Loucy (cell line): ENCODE measurements around the gene TBC1D1.

ENCODE experiments used
- H2AFZ ChIP-seq: fragments of 200-600 bp; sonication (generic); 2 replicates; pipeline ENCODE4 v1.6.0; 2016; ENCODE audit warnings: antibody characterized with exemption, mild to moderate bottlenecking, low read length, moderate library complexity
- H3F3A ChIP-seq: fragments of 200-600 bp; 2 replicates; pipeline ENCODE4 v1.6.0; 2016; ENCODE audit warnings: antibody characterized with exemption, low read depth, mild to moderate bottlenecking
- H3K27me3 ChIP-seq: fragments of 200-600 bp; sonication (generic); 2 replicates; pipeline ENCODE4 v1.6.1; 2014; ENCODE audit warnings: low read length, mild to moderate bottlenecking; ENCODE audit not compliant: insufficient read depth, poor library complexity, severe bottlenecking
- H3K36me3 ChIP-seq: fragments of 200-600 bp; sonication (generic); 2 replicates; pipeline ENCODE4 v1.6.1; 2016; ENCODE audit warnings: low read length; ENCODE audit not compliant: insufficient read depth
- H3K4me1 ChIP-seq: fragments of 200-600 bp; sonication (generic); 2 replicates; pipeline ENCODE4 v1.5.1; 2014; ENCODE audit warnings: low read length, mild to moderate bottlenecking; ENCODE audit not compliant: insufficient read depth, poor library complexity, severe bottlenecking
- H3K4me2 ChIP-seq: fragments of 200-600 bp; sonication (generic); 2 replicates; pipeline ENCODE4 v1.6.0; 2014; ENCODE audit warnings: antibody characterized with exemption, low read length, low read depth, mild to moderate bottlenecking; ENCODE audit not compliant: poor library complexity, severe bottlenecking
- H3K4me3 ChIP-seq: fragments of 200-600 bp; sonication (generic); 2 replicates; pipeline ENCODE4 v1.5.1; 2014; ENCODE audit warnings: low read length, mild to moderate bottlenecking, mixed read lengths; ENCODE audit not compliant: poor library complexity, severe bottlenecking
- H3K79me2 ChIP-seq: fragments of 200-600 bp; sonication (generic); 2 replicates; pipeline ENCODE4 v1.6.1; 2014; ENCODE audit warnings: low read length; ENCODE audit not compliant: insufficient read depth
- H3K9ac ChIP-seq: fragments of 200-600 bp; sonication (generic); 2 replicates; pipeline ENCODE4 v1.6.0; 2014; ENCODE audit warnings: mild to moderate bottlenecking, low read depth, low read length, moderate library complexity; ENCODE audit not compliant: poor library complexity, severe bottlenecking
- H3K9me2 ChIP-seq: fragments of 200-600 bp; sonication (generic); replicated peaks from 2 replicates; pipeline ENCODE4 v1.6.1; 2016; ENCODE audit warnings: low read depth, low read length, mixed read lengths
- H3K9me3 ChIP-seq: fragments of 200-600 bp; sonication (generic); 2 replicates; pipeline ENCODE4 v1.6.1; 2014; ENCODE audit warnings: mild to moderate bottlenecking, antibody characterized with exemption, low read length, low read depth; ENCODE audit not compliant: insufficient read depth
- H4K20me1 ChIP-seq: fragments of 200-600 bp; sonication (generic); 2 replicates; pipeline ENCODE4 v1.6.0; 2014; ENCODE audit warnings: antibody characterized with exemption, low read length, mild to moderate bottlenecking; ENCODE audit not compliant: insufficient read depth, poor library complexity, severe bottlenecking
- EZH2phosphoT487 ChIP-seq: fragments of 200-600 bp; IDR thresholded peaks from 2 replicates; pipeline ENCODE4 v1.6.1; 2018; ENCODE audit warnings: antibody characterized with exemption, mild to moderate bottlenecking, moderate library complexity, borderline replicate concordance
- TF ChIP-seq, protein P1 (sequence below): fragments of 200-600 bp; sonication (generic); conservative IDR thresholded peaks from 2 replicates; pipeline ENCODE4 v1.5.1; 2014; ENCODE audit warnings: mild to moderate bottlenecking, antibody characterized with exemption, low read length

The TBC1D1 gene

GRCh38 chr4:38072578-38072977 lies 181.7 kb downstream of the TBC1D1 start:
- Histone ChIP-seq H3K4me1 (peaks cover 20% of the 10 kb centered on the region), H4K20me1 (no peaks in the 10 kb centered on the region)

GRCh38 chr4:38073596-38074234 lies 182.8 kb downstream of the TBC1D1 start:
- H4K20me1 ChIP-seq, result no peaks in the 10 kb centered on the region
- no peaks in the 10 kb centered on the region for H3F3A ChIP-seq
- TF ChIP-seq, protein P1, sequence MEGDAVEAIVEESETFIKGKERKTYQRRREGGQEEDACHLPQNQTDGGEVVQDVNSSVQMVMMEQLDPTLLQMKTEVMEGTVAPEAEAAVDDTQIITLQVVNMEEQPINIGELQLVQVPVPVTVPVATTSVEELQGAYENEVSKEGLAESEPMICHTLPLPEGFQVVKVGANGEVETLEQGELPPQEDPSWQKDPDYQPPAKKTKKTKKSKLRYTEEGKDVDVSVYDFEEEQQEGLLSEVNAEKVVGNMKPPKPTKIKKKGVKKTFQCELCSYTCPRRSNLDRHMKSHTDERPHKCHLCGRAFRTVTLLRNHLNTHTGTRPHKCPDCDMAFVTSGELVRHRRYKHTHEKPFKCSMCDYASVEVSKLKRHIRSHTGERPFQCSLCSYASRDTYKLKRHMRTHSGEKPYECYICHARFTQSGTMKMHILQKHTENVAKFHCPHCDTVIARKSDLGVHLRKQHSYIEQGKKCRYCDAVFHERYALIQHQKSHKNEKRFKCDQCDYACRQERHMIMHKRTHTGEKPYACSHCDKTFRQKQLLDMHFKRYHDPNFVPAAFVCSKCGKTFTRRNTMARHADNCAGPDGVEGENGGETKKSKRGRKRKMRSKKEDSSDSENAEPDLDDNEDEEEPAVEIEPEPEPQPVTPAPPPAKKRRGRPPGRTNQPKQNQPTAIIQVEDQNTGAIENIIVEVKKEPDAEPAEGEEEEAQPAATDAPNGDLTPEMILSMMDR, result no peak
- no peak for TF ChIP-seq EZH2phosphoT487
- peaks cover 9% of the 10 kb centered on the region; the same call in 1 of the 2 replicates for H3K36me3 ChIP-seq
- H3K27me3 ChIP-seq, result no peaks in the 10 kb centered on the region
- H3K9me3 ChIP-seq, result no peaks in the 10 kb centered on the region
- no peaks in the 10 kb centered on the region for H3K79me2 ChIP-seq
- H3K4me1 ChIP-seq, result peaks cover 19% of the 10 kb centered on the region
- H3K9me2 ChIP-seq, result no peaks in the 10 kb centered on the region
- no peak overlapping the region for H3K9ac ChIP-seq
- H3K4me3 ChIP-seq, result no peak overlapping the region
- H2AFZ ChIP-seq, result no peak overlapping the region
- no peak overlapping the region for H3K4me2 ChIP-seq

More at GRCh38 chr4:38072578-38072977, 181.7 kb downstream of the TBC1D1 start:
- H3K9ac ChIP-seq, result no peak overlapping the region
- H2AFZ ChIP-seq, result no peak overlapping the region
- no peaks in the 10 kb centered on the region for H3K79me2 ChIP-seq
- no peaks in the 10 kb centered on the region for H3F3A ChIP-seq
- no peak overlapping the region for H3K4me2 ChIP-seq
- H3K27me3 ChIP-seq, result no peaks in the 10 kb centered on the region
- TF ChIP-seq EZH2phosphoT487, result no peak
- TF ChIP-seq, protein P1, result no peak
- H3K4me3 ChIP-seq, result no peak overlapping the region
- H3K36me3 ChIP-seq, result peaks cover 9% of the 10 kb centered on the region; the same call in 1 of the 2 replicates
- H3K9me2 ChIP-seq, result no peaks in the 10 kb centered on the region
- H3K9me3 ChIP-seq, result no peaks in the 10 kb centered on the region

DNA sequence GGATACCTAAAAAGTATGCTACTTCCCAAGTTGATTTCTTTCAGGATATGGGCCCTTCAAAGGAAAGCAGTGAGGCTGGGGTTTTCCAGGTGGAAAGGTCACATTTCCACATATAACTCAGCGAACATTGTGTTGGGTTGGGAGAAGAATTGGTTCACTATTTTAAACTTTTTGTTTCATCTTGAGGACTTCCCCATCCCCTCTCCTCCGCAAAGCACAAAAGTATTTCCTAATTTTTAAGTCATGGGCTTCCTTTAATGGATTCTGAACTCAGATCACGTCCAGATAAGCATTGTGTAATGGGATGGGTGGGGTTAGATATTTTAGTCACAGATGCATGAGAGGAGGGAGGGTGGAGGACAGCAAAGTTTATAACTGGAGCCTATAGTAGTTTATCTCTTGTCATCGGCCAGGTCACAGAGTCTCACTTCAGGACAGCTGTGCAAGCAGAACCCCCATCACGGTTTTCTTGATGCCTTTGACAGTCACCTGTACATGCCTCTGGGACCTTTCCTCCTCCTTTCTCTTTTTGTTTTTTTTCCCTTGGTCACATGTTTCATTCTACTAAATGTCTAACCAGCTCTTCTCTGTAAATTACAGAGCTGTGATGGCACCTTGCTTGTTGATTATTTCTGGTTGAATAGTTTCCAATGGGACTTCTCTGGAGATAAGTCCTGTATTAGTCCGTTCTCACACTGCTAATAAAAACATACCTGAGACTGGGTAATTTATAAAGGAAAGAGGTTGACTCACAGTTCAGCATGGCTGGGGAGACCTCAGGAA lies 184.7 kb downstream of the TBC1D1 start:
- Histone ChIP-seq H3K9me2 (no peaks in the 10 kb centered on the region), H2AFZ (no peak overlapping the region), H3K36me3 (peaks cover 9% of the 10 kb centered on the region; the same call in 1 of the 2 replicates), H3F3A (no peaks in the 10 kb centered on the region), H3K4me1 (peaks cover 12% of the 10 kb centered on the region), H4K20me1 (no peaks in the 10 kb centered on the region), H3K4me2 (no peak overlapping the region), H3K9ac (no peak overlapping the region), H3K4me3 (no peak overlapping the region), H3K27me3 (no peaks in the 10 kb centered on the region), H3K9me3 (no peaks in the 10 kb centered on the region), H3K79me2 (no peaks in the 10 kb centered on the region)
- TF ChIP-seq, protein P1, result no peak
